Panc1 (cell line): ENCODE results near the gene RIN1. TPM values are rescaled to one million over a fixed set of nuclear protein-coding genes. Genes with fewer than 3 reads are reported as not detected.

ENCODE experiments used
- ATAC-seq: fragments of 200-7000 bp; cut with Tn5 transposase; 2 replicates; pipeline ENCODE4 v1.9.1; 2020; ENCODE audit warnings: mild to moderate bottlenecking, moderate library complexity
- BruUV-seq: library from RNA; stranded (reverse); fragments of 400-500 nt; replicated peaks from 2 replicates; lab custom pipeline; 2021; lab: Mats Ljungman, UMichigan
- CTCF ChIA-PET: fragments of 300-600 bp; sonication (Branson Sonifier 250); formaldehyde crosslinking; loops from one replicate; lab custom pipeline; 2022; ENCODE audit warnings: antibody characterized with exemption; lab: Charles Lee
- POLR2A ChIA-PET: fragments of 300-600 bp; sonication (Branson Sonifier 250); formaldehyde crosslinking; loops from one replicate; lab custom pipeline; 2022; ENCODE audit warnings: antibody characterized with exemption; lab: Charles Lee
- DNase-seq: peaks from one replicate; pipeline ENCODE4 v3.0.0-alpha.2; 2010; ENCODE audit warnings: low read depth, low spot score
- H3K27ac ChIP-seq: 2 replicates; pipeline ENCODE4 v1.5.1; 2011; ENCODE audit warnings: mild to moderate bottlenecking, low read length, inconsistent platforms
- H3K27me3 ChIP-seq: fragments of 200-500 bp; sonication (Bioruptor generic); 2 replicates; pipeline ENCODE4 v1.6.0; 2014; ENCODE audit warnings: low read length, inconsistent platforms; ENCODE audit not compliant: control insufficient read depth, insufficient read depth
- H3K36me3 ChIP-seq: fragments of 200-500 bp; sonication (Bioruptor generic); 2 replicates; pipeline ENCODE4 v1.5.1; 2014; ENCODE audit warnings: inconsistent platforms, mild to moderate bottlenecking, low read length, moderate library complexity; ENCODE audit not compliant: control insufficient read depth, insufficient read depth
- H3K4me1 ChIP-seq: 2 replicates; pipeline ENCODE4 v1.5.1; 2011; ENCODE audit warnings: inconsistent platforms, mild to moderate bottlenecking, low read length, moderate library complexity; ENCODE audit not compliant: control insufficient read depth, insufficient read depth
- H3K4me3 ChIP-seq, 2 experiments: 2 replicates each; pipeline ENCODE4 v1.5.1; 2011 to 2012; ENCODE audit warnings: low read depth in 2 of 2, low read length in 2 of 2, mild to moderate bottlenecking in 2 of 2, inconsistent platforms in 1 of 2, moderate library complexity in 1 of 2
- H3K9me3 ChIP-seq: fragments of 200-500 bp; sonication (Bioruptor generic); 2 replicates; pipeline ENCODE4 v1.5.1; 2014; ENCODE audit warnings: low read depth, mild to moderate bottlenecking, inconsistent platforms, low read length, moderate library complexity; ENCODE audit not compliant: control insufficient read depth, insufficient read depth
- CTCF ChIP-seq: fragments of 450-650 bp; IDR thresholded peaks from 2 replicates; pipeline ENCODE4 v1.5.1; 2017; ENCODE audit warnings: mild to moderate bottlenecking
- POLR2AphosphoS5 ChIP-seq: IDR thresholded peaks from 2 replicates; pipeline ENCODE4 v1.6.1; 2012; ENCODE audit warnings: mild to moderate bottlenecking, low read depth, low read length, moderate library complexity
- SIN3A ChIP-seq: IDR thresholded peaks from 2 replicates; pipeline ENCODE4 v1.6.1; 2012; ENCODE audit warnings: low read depth, mild to moderate bottlenecking, low read length, moderate library complexity, borderline replicate concordance; ENCODE audit not compliant: insufficient read depth
- TCF7L2 ChIP-seq: IDR thresholded peaks from 2 replicates; pipeline ENCODE4 v1.6.1; 2011; ENCODE audit warnings: mild to moderate bottlenecking, low read depth, low read length, inconsistent platforms
- in situ Hi-C: cut with HindIII; loops from 2 replicates; pipeline ENCODE4 v1.10.0; 2016; ENCODE audit warnings: low sequenced_read_pairs, low pct_unique_long_range_greater_than_20kb
- intact Hi-C: fragments of 100-400 bp; cut with micrococcal nuclease; formaldehyde crosslinking; loops from one replicate; pipeline ENCODE4 v1.10.0; 2022; ENCODE audit not compliant: unreplicated experiment
- total RNA-seq: library from RNA; stranded (reverse); gene quantifications from one replicate; pipeline ENCODE4 v1.2.1, GENCODE V29; 2021; ENCODE audit not compliant: unreplicated experiment
- TF ChIP-seq, protein P1 (sequence below), 2 experiments: IDR thresholded peaks; 2 replicates each; pipeline ENCODE4 v1.6.1; 2011 to 2012; ENCODE audit warnings: low read depth in 2 of 2, control low read depth in 1 of 2, low read length in 1 of 2, mild to moderate bottlenecking in 1 of 2, moderate library complexity in 1 of 2; ENCODE audit not compliant: insufficient read depth in 1 of 2

The RIN1 gene
- total RNA-seq, 1 experiment from 2014 or later, result 21.7 TPM

- Histone ChIP-seq H3K9me3 (no peaks in the 10 kb centered on the region), H3K4me3 (no peak overlapping the region), H3K27ac (no peak overlapping the region; the same call in 1 of the 2 replicates), H3K36me3 (no peaks in the 10 kb centered on the region), H3K4me1 (peaks cover 13% of the 10 kb centered on the region), H3K27me3 (no peaks in the 10 kb centered on the region)
- ATAC-seq (0 out of 2 replicates have a peak, but pooled peaks have one; percentile 3), DNase-seq (no peak)
- intact Hi-C loops, result no loop called here
- TF ChIP-seq POLR2AphosphoS5, result no peak; the same call in 1 of the 2 replicates
- TF ChIP-seq, protein P1, sequence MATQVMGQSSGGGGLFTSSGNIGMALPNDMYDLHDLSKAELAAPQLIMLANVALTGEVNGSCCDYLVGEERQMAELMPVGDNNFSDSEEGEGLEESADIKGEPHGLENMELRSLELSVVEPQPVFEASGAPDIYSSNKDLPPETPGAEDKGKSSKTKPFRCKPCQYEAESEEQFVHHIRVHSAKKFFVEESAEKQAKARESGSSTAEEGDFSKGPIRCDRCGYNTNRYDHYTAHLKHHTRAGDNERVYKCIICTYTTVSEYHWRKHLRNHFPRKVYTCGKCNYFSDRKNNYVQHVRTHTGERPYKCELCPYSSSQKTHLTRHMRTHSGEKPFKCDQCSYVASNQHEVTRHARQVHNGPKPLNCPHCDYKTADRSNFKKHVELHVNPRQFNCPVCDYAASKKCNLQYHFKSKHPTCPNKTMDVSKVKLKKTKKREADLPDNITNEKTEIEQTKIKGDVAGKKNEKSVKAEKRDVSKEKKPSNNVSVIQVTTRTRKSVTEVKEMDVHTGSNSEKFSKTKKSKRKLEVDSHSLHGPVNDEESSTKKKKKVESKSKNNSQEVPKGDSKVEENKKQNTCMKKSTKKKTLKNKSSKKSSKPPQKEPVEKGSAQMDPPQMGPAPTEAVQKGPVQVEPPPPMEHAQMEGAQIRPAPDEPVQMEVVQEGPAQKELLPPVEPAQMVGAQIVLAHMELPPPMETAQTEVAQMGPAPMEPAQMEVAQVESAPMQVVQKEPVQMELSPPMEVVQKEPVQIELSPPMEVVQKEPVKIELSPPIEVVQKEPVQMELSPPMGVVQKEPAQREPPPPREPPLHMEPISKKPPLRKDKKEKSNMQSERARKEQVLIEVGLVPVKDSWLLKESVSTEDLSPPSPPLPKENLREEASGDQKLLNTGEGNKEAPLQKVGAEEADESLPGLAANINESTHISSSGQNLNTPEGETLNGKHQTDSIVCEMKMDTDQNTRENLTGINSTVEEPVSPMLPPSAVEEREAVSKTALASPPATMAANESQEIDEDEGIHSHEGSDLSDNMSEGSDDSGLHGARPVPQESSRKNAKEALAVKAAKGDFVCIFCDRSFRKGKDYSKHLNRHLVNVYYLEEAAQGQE (IDR thresholded peaks at IDR 0.05; ENCODE audit: insufficient read depth in 1 of 2, low read depth in 2 of 2, low read length in 1 of 2), result no peak
- no peak for TF ChIP-seq SIN3A
- TF ChIP-seq TCF7L2, result no peak
- TF ChIP-seq CTCF, result no peak
- no TSS peak for BruUV-seq
- CTCF ChIA-PET, result no interaction called here
- in situ Hi-C loops, result no loop called here
- POLR2A ChIA-PET, result interaction anchor here (0.5 to 0.7 kb wide), 2 partner anchors 53 to 78 kb away, joined by 3 read pairs; no protein-coding TSS in a partner anchor
Measured at GRCh38 chr11:66365711-66366619, 29.7 kb upstream of the RIN1 start.

DNA sequence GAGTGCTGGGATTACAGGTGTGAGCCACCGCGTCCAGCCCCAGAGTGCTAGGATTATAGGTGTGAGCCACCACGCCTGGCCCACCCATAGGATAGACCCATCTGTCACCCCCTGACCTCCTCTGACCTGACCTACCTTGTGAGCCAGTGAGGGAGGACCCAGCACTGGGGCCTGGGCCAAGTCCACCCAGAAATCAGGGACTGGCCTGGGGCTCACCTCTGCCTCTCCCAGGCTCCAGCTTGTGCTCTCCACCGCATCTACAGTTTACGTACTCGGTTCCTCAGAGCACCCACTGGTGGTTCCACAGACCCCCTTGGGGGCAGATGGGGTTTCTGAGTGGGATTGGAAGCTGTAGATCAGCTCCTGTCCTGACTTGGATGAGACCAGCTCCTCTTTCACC is 28.9 kb upstream of the RIN1 start:
- POLR2A ChIA-PET, result interaction anchor here (0.5 to 0.7 kb wide), 2 partner anchors 52 to 77 kb away, joined by 3 read pairs; no protein-coding TSS in a partner anchor
- H3K27me3 ChIP-seq, result no peaks in the 10 kb centered on the region
- H3K9me3 ChIP-seq, result no peaks in the 10 kb centered on the region
- TF ChIP-seq SIN3A, result no peak
- TF ChIP-seq TCF7L2, result no peak
- TF ChIP-seq, protein P1 (IDR thresholded peaks at IDR 0.05; ENCODE audit: insufficient read depth in 1 of 2, low read depth in 2 of 2, low read length in 1 of 2), result no peak
- TF ChIP-seq POLR2AphosphoS5, result no peak
- TF ChIP-seq CTCF, result no peak
- DNase-seq, result no peak
- no peak overlapping the region for H3K27ac ChIP-seq
- CTCF ChIA-PET, result interaction anchor here (0.6 to 0.7 kb wide), 2 partner anchors 40 to 400 kb away, joined by 3 to 4 read pairs; no protein-coding TSS in a partner anchor
- in situ Hi-C loops (no loop called here), intact Hi-C loops (no loop called here)
- no TSS peak for BruUV-seq
- ATAC-seq, result no peak
- peaks cover 11% of the 10 kb centered on the region for H3K4me1 ChIP-seq
- H3K4me3 ChIP-seq, result no peak overlapping the region
- H3K36me3 ChIP-seq, result no peaks in the 10 kb centered on the region
